WTC11 (cell line): Measurements from ENCODE around the gene SND1. TPM values are rescaled to one million over a fixed set of nuclear protein-coding genes. Genes with fewer than 3 reads are reported as not detected.
A peak's percentile ranks its signal among the peaks of the same experiment; 100 is the strongest.

Source experiments
- ATAC-seq: fragments of 200-7000 bp; cut with Tn5 transposase; 2 replicates; pipeline ENCODE4 v1.10.0; 2021; ENCODE audit warnings: mild to moderate bottlenecking, moderate library complexity
- CTCF ChIA-PET: fragments of 300-600 bp; sonication (Branson Sonifier 250); formaldehyde crosslinking; loops from one replicate; lab custom pipeline; 2021; ENCODE audit warnings: antibody characterized with exemption; lab: Charles Lee
- POLR2A ChIA-PET: fragments of 350-600 bp; sonication (Branson Sonifier 250); formaldehyde crosslinking; loops from one replicate; lab custom pipeline; 2021; ENCODE audit warnings: antibody characterized with exemption; lab: Charles Lee
- DNase-seq: peaks from one replicate; pipeline ENCODE4 v3.0.0; 2021; ENCODE audit warnings: low spot score
- H3K27ac Mint-ChIP-seq: 2 replicates; pipeline ENCODE4 v1.8.0; 2021; ENCODE audit warnings: mixed read lengths
- H3K27me3 Mint-ChIP-seq: 2 replicates; pipeline ENCODE4 v1.8.0; 2021; ENCODE audit warnings: low read depth, mild to moderate bottlenecking, moderate library complexity, mixed read lengths
- H3K36me3 Mint-ChIP-seq: 2 replicates; pipeline ENCODE4 v1.8.0; 2021; ENCODE audit warnings: mixed read lengths
- H3K4me1 Mint-ChIP-seq: 2 replicates; pipeline ENCODE4 v1.8.0; 2022; ENCODE audit warnings: mixed read lengths
- H3K4me3 Mint-ChIP-seq: 2 replicates; pipeline ENCODE4 v1.8.0; 2021; ENCODE audit warnings: mild to moderate bottlenecking, moderate library complexity, mixed read lengths
- H3K9me3 Mint-ChIP-seq: 2 replicates; pipeline ENCODE4 v1.8.0; 2021; ENCODE audit warnings: mixed read lengths
- CREM ChIP-seq: sonication (generic); formaldehyde crosslinking; IDR thresholded peaks from 2 replicates; pipeline ENCODE4 v1.8.1; 2022; ENCODE audit warnings: mild to moderate bottlenecking, missing genetic modification reagents, moderate library complexity
- E2F1 ChIP-seq: sonication (generic); formaldehyde crosslinking; IDR thresholded peaks from 2 replicates; pipeline ENCODE4 v1.8.0; 2022; ENCODE audit warnings: mild to moderate bottlenecking, missing genetic modification reagents
- ELF4 ChIP-seq: sonication (generic); formaldehyde crosslinking; IDR thresholded peaks from 2 replicates; pipeline ENCODE4 v1.8.1; 2022; ENCODE audit warnings: low read depth, mild to moderate bottlenecking, moderate library complexity, missing genetic modification reagents
- MAX ChIP-seq: sonication (generic); formaldehyde crosslinking; IDR thresholded peaks from 2 replicates; pipeline ENCODE4 v1.8.0; 2022; ENCODE audit warnings: mild to moderate bottlenecking, missing genetic modification reagents
- MYBL2 ChIP-seq: sonication (generic); formaldehyde crosslinking; IDR thresholded peaks from 2 replicates; pipeline ENCODE4 v1.8.1; 2023; ENCODE audit warnings: mild to moderate bottlenecking, moderate library complexity, missing genetic modification reagents
- RELA ChIP-seq: sonication (generic); formaldehyde crosslinking; IDR thresholded peaks from 2 replicates; pipeline ENCODE4 v1.8.1; 2022; ENCODE audit warnings: missing genetic modification reagents, mild to moderate bottlenecking, borderline replicate concordance
- SMAD4 ChIP-seq: sonication (generic); formaldehyde crosslinking; IDR thresholded peaks from 2 replicates; pipeline ENCODE4 v1.8.0; 2022; ENCODE audit warnings: mild to moderate bottlenecking, missing genetic modification reagents
- STAT6 ChIP-seq: sonication (generic); formaldehyde crosslinking; conservative IDR thresholded peaks from 2 replicates; pipeline ENCODE4 v1.8.1; 2023; ENCODE audit warnings: mild to moderate bottlenecking, low read depth, missing genetic modification reagents, moderate library complexity
- USF1 ChIP-seq: sonication (generic); formaldehyde crosslinking; IDR thresholded peaks from 2 replicates; pipeline ENCODE4 v1.8.0; 2022; ENCODE audit warnings: mild to moderate bottlenecking, missing genetic modification reagents
- ZNF121 ChIP-seq: sonication (generic); formaldehyde crosslinking; IDR thresholded peaks from 2 replicates; pipeline ENCODE4 v1.8.0; 2023; ENCODE audit warnings: missing genetic modification reagents
- ZNF232 ChIP-seq: sonication (generic); formaldehyde crosslinking; IDR thresholded peaks from 2 replicates; pipeline ENCODE4 v1.8.0; 2022; ENCODE audit warnings: mild to moderate bottlenecking, missing genetic modification reagents
- ZNF423 ChIP-seq: fragments of 250-450 bp; sonication (Bioruptor Pico); IDR thresholded peaks from 2 replicates; pipeline ENCODE4 v2.1.2; 2022; ENCODE audit warnings: mild to moderate bottlenecking, moderate library complexity
- ZSCAN18 ChIP-seq: fragments of 250-450 bp; sonication (Bioruptor Pico); IDR thresholded peaks from 2 replicates; pipeline ENCODE4 v2.1.2; 2022; ENCODE audit warnings: mild to moderate bottlenecking, moderate library complexity
- total RNA-seq: library from RNA; stranded (reverse); gene quantifications from 3 replicates; pipeline ENCODE4 v1.2.3, GENCODE V29; 2021

SND1 gene
- total RNA-seq, 1 experiment from 2014 or later = 261 TPM

- TF ChIP-seq MAX (no peak), USF1 (CRISPR knock-in tag) (no peak), ZNF423 (CRISPR knock-in tag) (no peak), SMAD4 (CRISPR knock-in tag) (no peak)
Measured at GRCh38 chr7:127820732-127821085, 168.7 kb downstream of the SND1 start (continued).

- peak; percentile 54 for ATAC-seq
Measured at GRCh38 chr7:127821146-127821545, 169.2 kb downstream of the SND1 start.

More at GRCh38 chr7:127821146-127821545, 169.2 kb downstream of the SND1 start:
- no peaks in the 10 kb centered on the region for H3K36me3 Mint-ChIP-seq
- DNase-seq = no peak
- no peak for TF ChIP-seq E2F1
- TF ChIP-seq ZSCAN18 = no peak
- TF ChIP-seq ZNF121 (CRISPR knock-in tag) = no peak
- no peak for TF ChIP-seq RELA
- TF ChIP-seq ELF4 (CRISPR knock-in tag) = no peak
- no peak for TF ChIP-seq ZNF232 (CRISPR knock-in tag)
- no peak for TF ChIP-seq MYBL2 (CRISPR knock-in tag)
- TF ChIP-seq MAX = no peak
- TF ChIP-seq STAT6 (CRISPR knock-in tag) = no peak
- TF ChIP-seq CREM (CRISPR knock-in tag) = no peak
- H3K9me3 Mint-ChIP-seq = no peaks in the 10 kb centered on the region
- no peaks in the 10 kb centered on the region for H3K27me3 Mint-ChIP-seq
- POLR2A ChIA-PET = no interaction called here
- H3K27ac Mint-ChIP-seq = no peak overlapping the region
- CTCF ChIA-PET = interaction anchor here (0.9 to 1.5 kb wide), 2 partner anchors 113 to 388 kb away, joined by 3 read pairs; no protein-coding TSS in a partner anchor
- peaks cover 53% of the 10 kb centered on the region for H3K4me1 Mint-ChIP-seq
- H3K4me3 Mint-ChIP-seq = no peak overlapping the region
